ENCODE measurements around the gene RRP8. TPM values are rescaled to one million over a fixed set of nuclear protein-coding genes. Genes with fewer than 3 reads are reported as not detected.

The RRP8 gene
- total RNA-seq, 1 donor from 2014 or later: 14.6 TPM

- Mint-ChIP-seq H3K27ac (ENCODE audit: unreplicated experiment) (no peak overlapping the region), H3K36me3 (ENCODE audit: low read depth, unreplicated experiment) (peaks cover 4% of the 10 kb centered on the region), H3K27me3 (ENCODE audit: unreplicated experiment) (peaks cover 1% of the 10 kb centered on the region), H3K9me3 (ENCODE audit: unreplicated experiment) (no peaks in the 10 kb centered on the region), H3K4me1 (ENCODE audit: unreplicated experiment) (no peaks in the 10 kb centered on the region), H3K4me3 (ENCODE audit: unreplicated experiment) (no peak overlapping the region)
- no peak for DNase-seq (ENCODE audit: low spot score)
- TF ChIP-seq, protein P1, sequence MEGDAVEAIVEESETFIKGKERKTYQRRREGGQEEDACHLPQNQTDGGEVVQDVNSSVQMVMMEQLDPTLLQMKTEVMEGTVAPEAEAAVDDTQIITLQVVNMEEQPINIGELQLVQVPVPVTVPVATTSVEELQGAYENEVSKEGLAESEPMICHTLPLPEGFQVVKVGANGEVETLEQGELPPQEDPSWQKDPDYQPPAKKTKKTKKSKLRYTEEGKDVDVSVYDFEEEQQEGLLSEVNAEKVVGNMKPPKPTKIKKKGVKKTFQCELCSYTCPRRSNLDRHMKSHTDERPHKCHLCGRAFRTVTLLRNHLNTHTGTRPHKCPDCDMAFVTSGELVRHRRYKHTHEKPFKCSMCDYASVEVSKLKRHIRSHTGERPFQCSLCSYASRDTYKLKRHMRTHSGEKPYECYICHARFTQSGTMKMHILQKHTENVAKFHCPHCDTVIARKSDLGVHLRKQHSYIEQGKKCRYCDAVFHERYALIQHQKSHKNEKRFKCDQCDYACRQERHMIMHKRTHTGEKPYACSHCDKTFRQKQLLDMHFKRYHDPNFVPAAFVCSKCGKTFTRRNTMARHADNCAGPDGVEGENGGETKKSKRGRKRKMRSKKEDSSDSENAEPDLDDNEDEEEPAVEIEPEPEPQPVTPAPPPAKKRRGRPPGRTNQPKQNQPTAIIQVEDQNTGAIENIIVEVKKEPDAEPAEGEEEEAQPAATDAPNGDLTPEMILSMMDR (IDR thresholded peaks at IDR 0.05; ENCODE audit: unreplicated experiment): no peak
These were observed 56.7 kb downstream of the RRP8 start for GRCh38 chr11:6546735-6547134.

- no peak for DNase-seq (ENCODE audit: low spot score)
These were observed 57.4 kb downstream of the RRP8 start for GRCh38 chr11:6545917-6546605.

More at GRCh38 chr11:6545917-6546605, 57.4 kb downstream of the RRP8 start:
- Mint-ChIP-seq H3K9me3 (ENCODE audit: unreplicated experiment) (no peaks in the 10 kb centered on the region), H3K4me3 (ENCODE audit: unreplicated experiment) (no peak overlapping the region), H3K27ac (ENCODE audit: unreplicated experiment) (no peak overlapping the region), H3K27me3 (ENCODE audit: unreplicated experiment) (peaks cover 1% of the 10 kb centered on the region), H3K4me1 (ENCODE audit: unreplicated experiment) (no peaks in the 10 kb centered on the region), H3K36me3 (ENCODE audit: low read depth, unreplicated experiment) (peaks cover 4% of the 10 kb centered on the region)
- TF ChIP-seq, protein P1 (IDR thresholded peaks at IDR 0.05; ENCODE audit: unreplicated experiment): no peak

Other genes starting within 250 kb of the RRP8 start
- gene SMPD1, start 213.1 kb downstream of the RRP8 start, total RNA-seq (ENCODE audit: unreplicated experiment): 24.8 TPM
- 43.6 TPM for gene APBB1, start 184.5 kb downstream of the RRP8 start, total RNA-seq (ENCODE audit: unreplicated experiment)
- gene HPX, start 162.6 kb downstream of the RRP8 start, total RNA-seq (ENCODE audit: unreplicated experiment): 1.4 TPM
- 26.0 TPM for gene TRIM3, start 129.7 kb downstream of the RRP8 start, total RNA-seq (ENCODE audit: unreplicated experiment)
- gene ARFIP2, start 122.3 kb downstream of the RRP8 start, total RNA-seq (ENCODE audit: unreplicated experiment): 46.7 TPM
- gene TIMM10B, start 122.1 kb downstream of the RRP8 start, total RNA-seq (ENCODE audit: unreplicated experiment): 42.2 TPM
- gene DNHD1, start 106.3 kb downstream of the RRP8 start, total RNA-seq (ENCODE audit: unreplicated experiment): 8.5 TPM
- 183 TPM for gene ILK, start 158 bp upstream of the RRP8 start, total RNA-seq (ENCODE audit: unreplicated experiment)
- gene TAF10, start 8.6 kb upstream of the RRP8 start, total RNA-seq (ENCODE audit: unreplicated experiment): 62.2 TPM
- gene TPP1, start 15.8 kb upstream of the RRP8 start, total RNA-seq (ENCODE audit: unreplicated experiment): 52.9 TPM
- 156 TPM for gene DCHS1, start 52.2 kb upstream of the RRP8 start, total RNA-seq (ENCODE audit: unreplicated experiment)
- gene MRPL17, start 79.7 kb upstream of the RRP8 start, total RNA-seq (ENCODE audit: unreplicated experiment): 44.8 TPM
- 0.26 TPM for gene OR2AG2, start 168.4 kb upstream of the RRP8 start, total RNA-seq (ENCODE audit: unreplicated experiment)
- not detected for gene OR2AG1, start 179.4 kb upstream of the RRP8 start, total RNA-seq (ENCODE audit: unreplicated experiment)
- 0.51 TPM for gene OR6A2, start 196.1 kb upstream of the RRP8 start, total RNA-seq (ENCODE audit: unreplicated experiment)
- not detected for gene OR10A5, start 242.1 kb upstream of the RRP8 start, total RNA-seq (ENCODE audit: unreplicated experiment)